NT2/D1 (cell line): ENCODE data around the gene FJX1.

ENCODE experiments used
- DNase-seq: peaks from one replicate; pipeline ENCODE4 v3.0.0-alpha.2; 2011; ENCODE audit warnings: low read depth, low spot score
- H3K27me3 ChIP-seq: 2 replicates; pipeline ENCODE4 v1.6.0; 2011; ENCODE audit warnings: mild to moderate bottlenecking; ENCODE audit not compliant: insufficient read length, insufficient read depth
- H3K36me3 ChIP-seq: 2 replicates; pipeline ENCODE4 v1.6.1; 2011; ENCODE audit warnings: mild to moderate bottlenecking, low read length, mixed read lengths; ENCODE audit not compliant: insufficient read depth, insufficient read length
- H3K4me1 ChIP-seq: 2 replicates; pipeline ENCODE4 v1.5.1; 2011; ENCODE audit not compliant: insufficient read depth, insufficient read length
- H3K4me3 ChIP-seq: 2 replicates; pipeline ENCODE4 v1.5.1; 2011; ENCODE audit warnings: low read depth; ENCODE audit not compliant: insufficient read length
- H3K9ac ChIP-seq: 2 replicates; pipeline ENCODE4 v1.6.0; 2011; ENCODE audit warnings: low read depth; ENCODE audit not compliant: insufficient read length
- H3K9me3 ChIP-seq: 2 replicates; pipeline ENCODE4 v1.5.1; 2011; ENCODE audit warnings: mild to moderate bottlenecking, low read length; ENCODE audit not compliant: insufficient read depth
- SUZ12 ChIP-seq: IDR thresholded peaks from 2 replicates; pipeline ENCODE4 v1.6.1; 2011; ENCODE audit not compliant: insufficient read length, insufficient read depth; ENCODE audit errors: extremely low read depth
- YY1 ChIP-seq: IDR thresholded peaks from 2 replicates; pipeline ENCODE4 v1.6.1; 2011; ENCODE audit not compliant: insufficient read length, insufficient read depth
- ZNF274 ChIP-seq: IDR thresholded peaks from 2 replicates; pipeline ENCODE4 v1.6.1; 2011; ENCODE audit warnings: mild to moderate bottlenecking, low read depth, low read length

FJX1 gene

DNA sequence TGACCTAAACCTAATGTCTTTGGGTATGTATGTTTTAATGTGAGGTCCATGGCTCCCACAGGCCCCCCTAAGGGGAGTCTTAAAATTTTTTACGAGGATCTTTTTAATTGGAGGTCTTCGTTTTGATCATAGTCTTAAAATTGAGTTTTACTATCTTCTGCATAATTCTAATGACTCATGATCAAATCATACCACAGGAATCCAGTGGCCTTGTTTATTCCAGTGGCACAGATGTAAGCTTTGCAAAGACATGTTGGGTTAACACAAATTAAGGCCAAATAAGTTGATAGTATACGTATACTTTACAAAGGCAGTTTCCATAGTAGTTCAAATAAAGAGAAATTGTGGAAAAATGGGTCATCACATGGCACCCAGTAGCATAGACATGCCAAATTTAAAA is 33.9 kb upstream of the FJX1 start:
- Histone ChIP-seq H3K9me3 (no peaks in the 10 kb centered on the region), H3K4me3 (no peak overlapping the region), H3K27me3 (no peaks in the 10 kb centered on the region), H3K36me3 (no peaks in the 10 kb centered on the region), H3K9ac (no peak overlapping the region), H3K4me1 (no peaks in the 10 kb centered on the region)
- TF ChIP-seq SUZ12 = no peak
- no peak for TF ChIP-seq YY1
- TF ChIP-seq ZNF274 = no peak
- no peak for DNase-seq

DNA sequence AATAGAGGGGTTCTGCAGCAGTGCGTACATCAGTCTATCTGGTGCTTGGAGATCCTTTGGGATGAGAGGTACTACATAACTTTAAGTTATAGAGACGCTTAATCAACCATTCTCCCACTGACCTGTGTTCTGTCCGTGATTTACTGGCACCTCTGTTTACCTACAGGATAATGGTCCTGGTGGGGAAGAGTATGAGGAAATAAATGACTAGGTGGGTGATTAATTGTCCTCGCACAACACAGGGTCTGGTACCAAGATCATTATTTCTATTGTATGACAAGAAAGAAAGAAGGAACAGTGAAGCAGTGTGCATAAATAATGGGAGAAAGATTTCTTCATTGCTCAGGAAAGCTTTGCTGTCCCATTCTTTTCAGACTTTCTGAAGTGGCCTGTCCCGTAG is 32.8 kb upstream of the FJX1 start:
- Histone ChIP-seq H3K27me3 (no peaks in the 10 kb centered on the region), H3K9ac (no peak overlapping the region), H3K36me3 (no peaks in the 10 kb centered on the region), H3K4me1 (no peaks in the 10 kb centered on the region), H3K4me3 (no peak overlapping the region), H3K9me3 (no peaks in the 10 kb centered on the region)
- no peak for TF ChIP-seq YY1
- TF ChIP-seq SUZ12 = no peak
- TF ChIP-seq ZNF274 = no peak
- DNase-seq = no peak

DNA sequence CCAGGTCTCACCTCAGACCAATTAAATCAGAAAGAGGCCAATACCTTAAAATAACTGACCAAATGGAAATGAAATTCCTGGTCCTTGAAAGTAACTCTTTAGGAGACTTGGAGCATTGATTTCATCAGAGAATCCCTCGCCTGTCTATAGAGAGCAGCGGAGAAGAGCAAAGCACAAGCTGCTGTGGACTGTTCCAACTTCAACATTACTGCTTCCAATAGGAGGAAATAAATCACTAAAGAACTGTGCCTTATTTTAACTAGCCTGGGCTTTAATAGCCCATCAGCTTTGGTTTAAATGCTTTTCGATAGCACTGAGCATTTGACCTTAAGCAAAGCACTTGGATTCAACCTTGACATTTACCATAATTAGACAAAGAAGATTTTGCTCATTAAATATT is 32.0 kb upstream of the FJX1 start:
- no peak overlapping the region for H3K4me3 ChIP-seq
- H3K9me3 ChIP-seq = no peaks in the 10 kb centered on the region
- no peaks in the 10 kb centered on the region for H3K27me3 ChIP-seq
- no peak for TF ChIP-seq SUZ12
- TF ChIP-seq ZNF274 = no peak
- TF ChIP-seq YY1 = no peak
- no peaks in the 10 kb centered on the region for H3K36me3 ChIP-seq
- no peaks in the 10 kb centered on the region for H3K4me1 ChIP-seq
- no peak for DNase-seq
- no peak overlapping the region for H3K9ac ChIP-seq

DNA sequence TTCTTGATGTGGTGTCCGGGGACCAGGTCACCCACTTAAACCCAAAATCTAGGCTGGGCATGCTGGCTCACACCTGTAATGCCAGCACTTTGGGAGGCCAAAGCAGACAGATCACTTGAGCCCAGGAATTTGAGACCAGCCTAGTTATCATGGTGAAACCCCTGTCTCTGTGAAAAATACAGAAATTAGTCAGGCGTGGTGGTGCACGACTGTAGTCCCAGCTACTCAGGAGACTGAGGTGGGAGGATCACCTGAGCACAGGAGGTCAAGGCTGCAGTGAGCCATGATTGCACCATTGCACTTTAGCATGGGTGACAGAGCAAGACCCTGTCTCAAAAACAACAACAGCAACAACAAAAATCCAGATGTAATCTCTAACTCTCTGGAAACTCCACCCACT is 30.3 kb upstream of the FJX1 start:
- TF ChIP-seq SUZ12 (no peak), YY1 (no peak), ZNF274 (no peak)
- Histone ChIP-seq H3K9me3 (no peaks in the 10 kb centered on the region), H3K4me1 (no peaks in the 10 kb centered on the region), H3K27me3 (no peaks in the 10 kb centered on the region), H3K4me3 (no peak overlapping the region), H3K36me3 (no peaks in the 10 kb centered on the region), H3K9ac (no peak overlapping the region)
- no peak for DNase-seq

GRCh38 chr11:35588627-35589026 is 29.6 kb upstream of the FJX1 start:
- no peak for TF ChIP-seq ZNF274
- TF ChIP-seq SUZ12 = no peak
- no peak for TF ChIP-seq YY1
- H3K9me3 ChIP-seq = no peaks in the 10 kb centered on the region
- H3K4me1 ChIP-seq = no peaks in the 10 kb centered on the region
- no peak overlapping the region for H3K4me3 ChIP-seq
- no peaks in the 10 kb centered on the region for H3K36me3 ChIP-seq
- H3K27me3 ChIP-seq = no peaks in the 10 kb centered on the region
- no peak for DNase-seq
- no peak overlapping the region for H3K9ac ChIP-seq

DNA sequence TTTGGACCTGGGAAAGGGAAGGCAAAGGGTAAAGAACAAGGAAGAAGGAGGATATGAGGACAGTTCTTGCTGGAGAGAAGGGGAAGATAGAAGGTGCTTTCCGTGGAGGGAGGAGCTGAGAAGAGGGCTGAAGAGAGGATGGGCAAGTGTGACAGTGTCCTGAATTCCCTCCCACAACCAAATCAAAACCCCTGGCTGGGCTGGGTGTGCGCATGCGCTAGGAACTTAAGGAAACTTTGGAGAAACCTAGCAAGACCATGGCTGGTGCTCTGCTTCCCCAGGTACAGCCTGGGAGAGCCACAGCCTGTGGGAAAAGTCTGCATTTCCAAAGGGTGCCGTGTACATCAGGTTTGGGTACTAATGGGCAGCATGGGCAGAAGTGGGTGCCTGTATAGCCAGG is 29.0 kb upstream of the FJX1 start:
- H3K9me3 ChIP-seq = no peaks in the 10 kb centered on the region
- H3K4me1 ChIP-seq = no peaks in the 10 kb centered on the region
- H3K36me3 ChIP-seq = no peaks in the 10 kb centered on the region
- H3K27me3 ChIP-seq = no peaks in the 10 kb centered on the region
- no peak overlapping the region for H3K4me3 ChIP-seq
- H3K9ac ChIP-seq = no peak overlapping the region
- TF ChIP-seq SUZ12 (no peak), ZNF274 (no peak), YY1 (no peak)
- no peak for DNase-seq

GRCh38 chr11:35590412-35590811 is 27.8 kb upstream of the FJX1 start:
- no peak for DNase-seq
- H3K4me3 ChIP-seq = no peak overlapping the region
- no peaks in the 10 kb centered on the region for H3K9me3 ChIP-seq
- no peaks in the 10 kb centered on the region for H3K4me1 ChIP-seq
- H3K9ac ChIP-seq = no peak overlapping the region
- no peaks in the 10 kb centered on the region for H3K36me3 ChIP-seq
- H3K27me3 ChIP-seq = no peaks in the 10 kb centered on the region
- no peak for TF ChIP-seq YY1
- no peak for TF ChIP-seq SUZ12
- TF ChIP-seq ZNF274 = no peak

GRCh38 chr11:35593143-35593542 is 25.1 kb upstream of the FJX1 start:
- no peak for DNase-seq
- no peak overlapping the region for H3K4me3 ChIP-seq

More at GRCh38 chr11:35593143-35593542, 25.1 kb upstream of the FJX1 start:
- no peak for TF ChIP-seq SUZ12
- TF ChIP-seq YY1 = no peak
- no peak for TF ChIP-seq ZNF274
- Histone ChIP-seq H3K9ac (no peak overlapping the region), H3K9me3 (no peaks in the 10 kb centered on the region), H3K4me1 (no peaks in the 10 kb centered on the region), H3K27me3 (no peaks in the 10 kb centered on the region), H3K36me3 (no peaks in the 10 kb centered on the region)
